IMR-90 (cell line): ENCODE results near the gene TTC7B. TPM values are rescaled to one million over a fixed set of nuclear protein-coding genes. Genes with fewer than 3 reads are reported as not detected.

Experiments
- ATAC-seq: fragments of 200-7000 bp; cut with Tn5 transposase; 2 replicates; pipeline ENCODE4 v1.9.1; 2020; ENCODE audit warnings: low read depth, mild to moderate bottlenecking, moderate library complexity
- BruUV-seq: library from RNA; stranded (reverse); fragments of 400-500 nt; replicated peaks from 2 replicates; lab custom pipeline; 2021; lab: Mats Ljungman, UMichigan
- CTCF ChIA-PET: fragments of 300-600 bp; formaldehyde crosslinking; extraction: SDS; loops from one replicate; lab custom pipeline; 2021; ENCODE audit warnings: antibody characterized with exemption; lab: Yijun Ruan, JAX
- POLR2A ChIA-PET: fragments of 300-600 bp; sonication (Branson Sonifier 250); formaldehyde crosslinking; loops from one replicate; lab custom pipeline; 2022; ENCODE audit warnings: antibody characterized with exemption; ENCODE audit not compliant: unreplicated experiment; lab: Charles Lee
- DNase-seq: peaks from one replicate; pipeline ENCODE4 v3.0.0; 2013
- H2AFZ ChIP-seq: replicated peaks from 2 replicates; pipeline ENCODE3; 2013; ENCODE audit warnings: low read length, mild to moderate bottlenecking; ENCODE audit not compliant: poor library complexity
- H2AK5ac ChIP-seq: 2 replicates; pipeline ENCODE4 v1.6.1; 2013; ENCODE audit warnings: low read depth, low read length, inconsistent platforms
- H2AK9ac ChIP-seq: replicated peaks from 2 replicates; pipeline ENCODE3; 2013; ENCODE audit warnings: mild to moderate bottlenecking, low read depth, low read length, moderate library complexity; ENCODE audit not compliant: poor library complexity
- H2BK120ac ChIP-seq: 2 replicates; pipeline ENCODE4 v1.6.1; 2013; ENCODE audit warnings: low read depth, low read length, inconsistent platforms
- H2BK15ac ChIP-seq: 3 replicates; pipeline ENCODE4 v1.6.1; 2013; ENCODE audit warnings: low read depth, low read length, inconsistent platforms
- H2BK20ac ChIP-seq: 2 replicates; pipeline ENCODE4 v1.6.1; 2013; ENCODE audit warnings: low read depth, mild to moderate bottlenecking, inconsistent platforms, low read length, moderate library complexity
- H2BK5ac ChIP-seq: 2 replicates; pipeline ENCODE4 v1.6.1; 2013; ENCODE audit warnings: mild to moderate bottlenecking, low read depth, low read length, inconsistent platforms; ENCODE audit not compliant: poor library complexity, severe bottlenecking
- H3K14ac ChIP-seq: replicated peaks from 2 replicates; pipeline ENCODE4 v1.6.1; 2013; ENCODE audit warnings: low read depth, low read length, inconsistent platforms
- H3K18ac ChIP-seq: 2 replicates; pipeline ENCODE4 v1.6.1; 2013; ENCODE audit warnings: low read depth, low read length, control low read depth
- H3K23ac ChIP-seq: 2 replicates; pipeline ENCODE4 v1.6.1; 2013; ENCODE audit warnings: low read depth, low read length, inconsistent platforms
- H3K27ac ChIP-seq: 2 replicates; pipeline ENCODE4 v1.5.1; 2013; ENCODE audit warnings: mild to moderate bottlenecking, control low read depth, low read length; ENCODE audit not compliant: insufficient read depth
- H3K27me3 ChIP-seq: 2 replicates; pipeline ENCODE4 v1.6.1; 2013; ENCODE audit warnings: low read length; ENCODE audit not compliant: control insufficient read depth, insufficient read depth
- H3K36me3 ChIP-seq: 2 replicates; pipeline ENCODE4 v1.6.1; 2013; ENCODE audit warnings: low read length, mixed read lengths; ENCODE audit not compliant: control insufficient read depth, insufficient read depth
- H3K4ac ChIP-seq: 2 replicates; pipeline ENCODE4 v1.6.1; 2013; ENCODE audit warnings: low read depth, low read length, inconsistent platforms
- H3K4me1 ChIP-seq: 2 replicates; pipeline ENCODE4 v1.6.1; 2013; ENCODE audit warnings: low read length, mixed read lengths; ENCODE audit not compliant: control insufficient read depth, insufficient read depth
- H3K4me2 ChIP-seq: 2 replicates; pipeline ENCODE4 v1.6.1; 2013; ENCODE audit warnings: low read depth, mild to moderate bottlenecking, control low read depth, low read length, moderate library complexity
- H3K4me3 ChIP-seq: 2 replicates; pipeline ENCODE4 v1.5.1; 2013; ENCODE audit warnings: low read depth, mild to moderate bottlenecking, control low read depth, low read length, moderate library complexity; ENCODE audit not compliant: insufficient read depth
- H3K56ac ChIP-seq: 2 replicates; pipeline ENCODE4 v1.6.1; 2013; ENCODE audit warnings: low read length, inconsistent platforms; ENCODE audit not compliant: insufficient read depth; ENCODE audit errors: extremely low read depth
- H3K79me1 ChIP-seq, 2 experiments: 2 replicates each; pipeline ENCODE4 v1.6.1; 2013; ENCODE audit warnings: low read length in 2 of 2, inconsistent platforms in 1 of 2, low read depth in 1 of 2
- H3K9ac ChIP-seq: 2 replicates; pipeline ENCODE4 v1.6.1; 2013; ENCODE audit warnings: low read depth, low read length, control low read depth
- H3K9me1 ChIP-seq: 2 replicates; pipeline ENCODE4 v1.6.1; 2013; ENCODE audit warnings: low read length, inconsistent platforms; ENCODE audit not compliant: insufficient read depth
- H3K9me3 ChIP-seq: 2 replicates; pipeline ENCODE4 v1.6.1; 2013; ENCODE audit warnings: low read length; ENCODE audit not compliant: control insufficient read depth, insufficient read depth
- H4K20me1 ChIP-seq: 2 replicates; pipeline ENCODE4 v1.6.1; 2013; ENCODE audit warnings: low read length, inconsistent platforms; ENCODE audit not compliant: insufficient read depth
- H4K5ac ChIP-seq: 2 replicates; pipeline ENCODE4 v1.6.1; 2013; ENCODE audit warnings: mild to moderate bottlenecking, low read depth, low read length, control low read depth
- H4K8ac ChIP-seq, 2 experiments: 2 replicates each; pipeline ENCODE4 v1.6.1; 2013; ENCODE audit warnings: low read depth in 2 of 2, low read length in 2 of 2, control low read depth in 1 of 2, inconsistent platforms in 1 of 2
- H4K91ac ChIP-seq: 2 replicates; pipeline ENCODE4 v1.6.1; 2013; ENCODE audit warnings: low read depth, low read length, inconsistent platforms; ENCODE audit not compliant: insufficient read depth
- BHLHE40 ChIP-seq: fragments of 150-350 bp; IDR thresholded peaks from 2 replicates; pipeline ENCODE4 v1.6.1; 2016; ENCODE audit warnings: mild to moderate bottlenecking, low read depth, low read length
- CHD1 ChIP-seq: IDR thresholded peaks from 2 replicates; pipeline ENCODE4 v1.6.1; 2012; ENCODE audit warnings: low read depth, low read length, improper control_type of control experiment
- RAD21 ChIP-seq: IDR thresholded peaks from 2 replicates; pipeline ENCODE4 v1.6.1; 2012; ENCODE audit warnings: low read length, improper control_type of control experiment
- WGBS, 2 experiments: methylation state at CpG; one replicate each; pipeline versions ENCODE4 v1.1.5 to v1.1.7; 2013; ENCODE audit warnings: missing lambda C conversion rate in 2 of 2; ENCODE audit not compliant: insufficient read length in 1 of 2; ENCODE audit errors: extremely low coverage in 2 of 2; 5-methylcytosine and 5-hydroxymethylcytosine counted together
- dilution Hi-C: fragments of 300-500 bp; cut with HindIII; formaldehyde crosslinking; loops from one replicate; pipeline ENCODE4 v1.14.3; 2018; ENCODE audit warnings: low sequenced_read_pairs; ENCODE audit not compliant: unreplicated experiment
- in situ Hi-C: fragments of 300-500 bp; cut with MboI; formaldehyde crosslinking; loops from 3 replicates; pipeline ENCODE4 v1.14.3; 2019; ENCODE audit warnings: low sequenced_read_pairs, inconsistent platforms, mixed read lengths
- intact Hi-C: fragments of 100-400 bp; cut with micrococcal nuclease; formaldehyde crosslinking; loops from 2 replicates; pipeline ENCODE4 v1.10.0; 2022
- polyA plus RNA-seq, 3 experiments: library from polyadenylated mRNA; depleted of rRNA; stranded (reverse); fragments of >200 nt; gene quantifications; 2 replicates each; pipeline ENCODE4 v1.2.3, GENCODE V29; 2012; ENCODE audit warnings: low replicate concordance in 1 of 3
- total RNA-seq: library from RNA; depleted of rRNA; stranded (reverse); fragments of >200 nt; gene quantifications from 2 replicates; pipeline ENCODE4 v1.2.3, GENCODE V29; 2012

Gene TTC7B
- total and polyA plus RNA-seq, 2 of the 4 experiments (the other 2 are of a cell fraction), result 18.1 to 35.3 TPM

GRCh38 chr14:90781876-90782275, 34.4 kb downstream of the TTC7B start:
- 91% methylated on average over 4 of the region's 8 CpGs; no CpG with 5 or more reads in 1 of the 2 experiments for WGBS, 2 experiments

More at GRCh38 chr14:90781876-90782275, 34.4 kb downstream of the TTC7B start:
- Histone ChIP-seq H4K5ac (no peak overlapping the region), H3K18ac (no peak overlapping the region), H2AK5ac (no peak overlapping the region), H2AK9ac (no peak overlapping the region), H3K4ac (no peak overlapping the region), H3K27ac (no peak overlapping the region), H3K36me3 (peaks cover 20% of the 10 kb centered on the region; the same call in 1 of the 2 replicates), H4K91ac (no peak overlapping the region), H2BK20ac (no peak overlapping the region), H4K20me1 (peaks cover 5% of the 10 kb centered on the region), H2BK15ac (no peak overlapping the region), H3K4me3 (no peak overlapping the region), H2BK5ac (no peak overlapping the region), H3K4me2 (no peak overlapping the region), H3K9ac (no peak overlapping the region), H4K8ac (no peak overlapping the region), H3K56ac (no peak overlapping the region), H3K79me1 (peaks cover 4 to 7% of the 10 kb centered on the region in 2 experiments; a peak in 2 of 4 replicates), H3K9me3 (no peaks in the 10 kb centered on the region), H3K9me1 (peaks cover 2% of the 10 kb centered on the region; the same call in 1 of the 2 replicates), H3K27me3 (no peaks in the 10 kb centered on the region), H3K23ac (no peak overlapping the region), H3K14ac (no peak overlapping the region), H2AFZ (no peak overlapping the region), H2BK120ac (no peak overlapping the region), H3K4me1 (peaks cover 2% of the 10 kb centered on the region; the same call in 1 of the 2 replicates)
- dilution Hi-C loops (no loop called here), intact Hi-C loops (no loop called here), in situ Hi-C loops (no loop called here)
- no peak for ATAC-seq
- DNase-seq, result no peak
- ChIA-PET POLR2A (no interaction called here), CTCF (no interaction called here)
- BruUV-seq, result no TSS peak
- TF ChIP-seq RAD21 (no peak), CHD1 (no peak), BHLHE40 (no peak)
